Measurements from ENCODE around the gene CD209. TPM values are rescaled to one million over a fixed set of nuclear protein-coding genes. Genes with fewer than 3 reads are reported as not detected.

The CD209 gene
- total RNA-seq, 1 donor from 2014 or later = not detected

- intact Hi-C loops (cut with micrococcal nuclease) = no loop called here
Observed at GRCh38 chr19:7739211-7739755, 8.1 kb downstream of the CD209 start.

- intact Hi-C loops (cut with micrococcal nuclease) = no loop called here
Observed at GRCh38 chr19:7738023-7738422, 9.3 kb downstream of the CD209 start.

DNA sequence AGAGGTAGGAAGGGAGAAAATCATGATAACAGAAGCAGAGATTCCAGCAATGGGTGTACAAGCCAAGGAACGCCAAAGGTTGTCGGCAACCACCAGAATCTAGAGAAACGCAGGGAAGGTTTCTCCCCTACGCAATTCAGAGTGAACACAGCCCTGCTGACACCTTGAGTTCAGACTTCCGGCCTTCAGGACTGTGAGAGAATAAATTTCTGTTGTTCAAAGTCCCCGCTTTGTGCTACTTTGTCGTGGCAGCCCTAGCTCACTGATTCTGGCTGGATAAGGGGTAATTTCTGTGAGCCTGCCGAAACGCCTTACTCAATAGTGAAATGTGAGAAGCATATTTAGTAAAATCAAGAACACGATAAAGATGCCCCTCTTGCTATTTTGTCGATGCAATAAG, 10.1 kb downstream of the CD209 start:
- intact Hi-C loops (cut with micrococcal nuclease) = no loop called here

DNA sequence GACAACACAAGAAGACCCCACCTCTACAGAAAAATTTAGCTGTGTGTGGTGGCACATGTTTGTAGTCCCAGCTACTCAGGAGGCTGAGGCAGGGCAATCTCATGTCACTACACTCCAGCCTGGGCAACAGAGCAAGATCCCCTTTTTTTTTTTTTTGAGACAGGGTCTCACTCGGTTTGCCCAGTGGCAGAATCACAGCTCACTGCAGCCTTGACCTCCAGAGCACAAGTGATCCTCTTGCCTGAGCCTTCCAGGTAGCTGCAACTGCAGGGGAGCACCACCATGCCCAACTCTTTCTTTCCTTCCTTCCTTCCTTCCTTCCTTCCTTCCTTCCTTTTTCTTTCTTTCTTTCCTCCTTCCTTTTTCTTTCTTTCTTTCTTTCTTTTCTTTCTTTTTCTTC, 11.2 kb downstream of the CD209 start:
- intact Hi-C loops (cut with micrococcal nuclease) = no loop called here

GRCh38 chr19:7734220-7735203, 12.8 kb downstream of the CD209 start:
- intact Hi-C loops (cut with micrococcal nuclease) = no loop called here

- intact Hi-C loops (cut with micrococcal nuclease) = no loop called here
Observed at GRCh38 chr19:7733376-7733775, 14.0 kb downstream of the CD209 start.

DNA sequence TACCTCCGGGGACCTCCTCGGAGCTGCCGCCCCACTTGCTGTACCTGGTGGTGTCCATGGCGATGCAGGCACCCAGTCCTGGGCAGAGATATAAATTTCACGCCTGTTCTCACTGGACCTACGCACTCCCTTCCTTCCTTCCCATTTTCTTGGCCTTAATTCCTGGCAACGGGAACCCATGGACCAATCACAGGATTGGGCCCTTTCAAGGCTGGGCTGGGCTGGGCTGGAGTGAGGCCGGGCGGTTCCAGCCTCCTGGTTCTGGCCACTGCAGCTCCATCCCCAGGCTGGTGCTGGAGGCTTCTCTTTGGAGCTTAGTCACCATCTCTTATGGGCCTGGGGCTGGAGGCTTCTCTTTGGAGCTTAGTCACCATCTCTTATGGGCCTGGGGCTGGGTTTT, 15.3 kb downstream of the CD209 start, which contains the start of gene CLEC4G:
CLEC4G (minus strand) TSS at position 66 of the 400 bp plus-strand sequence; CDS start at position 58, 8 bp downstream.
- intact Hi-C loops (cut with micrococcal nuclease) = no loop called here

DNA sequence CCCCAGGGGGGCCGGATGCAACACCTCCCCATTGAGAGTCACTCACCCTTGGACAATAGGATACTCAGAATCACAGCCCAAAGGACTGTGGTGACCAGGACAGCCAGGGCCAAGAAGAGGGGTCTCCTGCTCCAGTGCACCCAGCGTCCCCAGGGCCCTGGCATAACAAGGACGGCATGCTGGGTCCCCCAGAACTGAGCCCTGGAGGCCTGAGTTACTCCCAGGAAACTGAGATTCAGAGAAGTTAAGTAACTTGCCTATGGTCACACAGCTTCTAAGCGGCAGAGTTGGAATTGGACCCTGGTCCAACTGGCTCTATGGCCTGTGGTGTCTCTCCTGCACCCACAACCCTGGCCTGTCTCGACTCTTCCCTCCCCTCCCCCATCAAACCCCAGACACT, 15.7 kb downstream of the CD209 start:
- intact Hi-C loops (cut with micrococcal nuclease) = no loop called here

DNA sequence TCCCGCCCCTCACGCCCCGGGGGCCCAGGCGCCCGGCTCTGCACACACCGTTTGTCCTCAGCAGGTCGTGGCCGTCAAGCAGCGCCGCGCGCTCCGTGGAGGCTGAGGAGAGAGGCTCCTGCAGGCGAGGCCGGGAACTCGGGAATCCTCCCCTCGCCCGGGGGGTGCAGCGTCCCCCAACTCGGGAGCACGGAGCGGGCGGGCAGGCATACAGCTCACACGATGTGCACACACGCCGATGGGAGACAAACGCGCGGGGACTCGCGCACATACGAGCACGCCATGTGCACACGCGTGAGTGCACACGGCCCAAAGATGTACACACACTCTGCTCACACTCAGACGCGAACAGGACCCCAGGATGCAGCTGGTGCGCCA, 16.1 kb downstream of the CD209 start:
- intact Hi-C loops (cut with micrococcal nuclease) = no loop called here

DNA sequence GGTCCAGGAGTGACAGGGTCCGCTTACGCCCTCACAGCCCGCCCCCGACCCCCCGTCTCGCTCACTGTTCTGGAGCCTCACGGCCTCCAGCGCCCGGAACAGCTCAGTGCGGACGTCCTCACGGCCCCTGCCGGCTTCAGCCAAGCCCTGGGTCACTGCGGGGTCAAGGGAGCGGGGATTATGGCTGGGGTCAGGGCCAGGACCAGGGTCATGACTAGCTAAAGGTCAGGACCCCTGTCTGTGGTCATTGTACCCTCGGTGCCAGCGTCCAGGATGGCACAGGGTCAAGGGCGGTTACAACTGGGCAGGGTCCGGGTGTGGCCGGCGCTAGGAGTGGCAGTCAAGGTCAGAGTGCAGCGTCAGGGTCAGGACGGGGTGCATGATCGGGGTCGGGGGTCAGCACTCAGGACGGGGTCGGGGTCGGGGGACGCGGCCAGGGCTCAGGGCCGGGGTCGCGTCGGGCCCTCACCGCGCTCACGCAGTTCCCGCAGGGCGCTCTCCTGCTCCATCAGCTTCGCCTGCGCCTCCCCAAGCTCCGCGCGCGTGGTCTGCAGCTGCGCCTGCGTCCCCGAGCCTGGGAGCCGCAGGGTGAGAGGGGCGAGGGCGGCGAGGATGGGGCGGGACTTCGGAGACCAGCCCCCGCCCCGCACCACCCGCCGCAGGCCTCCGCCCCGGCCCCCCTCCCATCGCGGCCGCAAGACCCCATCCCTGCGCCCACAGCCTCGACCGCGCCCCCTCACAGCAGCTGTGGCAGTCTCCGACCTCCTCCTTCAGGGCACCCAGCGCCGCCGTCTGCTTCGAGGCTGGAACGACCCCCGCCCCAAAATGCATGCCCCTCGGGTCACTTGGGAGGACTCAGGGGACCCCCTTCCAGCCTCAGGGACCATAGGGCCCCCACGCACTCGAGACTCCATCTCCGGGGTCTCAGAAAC, 16.8 kb downstream of the CD209 start:
- intact Hi-C loops (cut with micrococcal nuclease) = no loop called here

DNA sequence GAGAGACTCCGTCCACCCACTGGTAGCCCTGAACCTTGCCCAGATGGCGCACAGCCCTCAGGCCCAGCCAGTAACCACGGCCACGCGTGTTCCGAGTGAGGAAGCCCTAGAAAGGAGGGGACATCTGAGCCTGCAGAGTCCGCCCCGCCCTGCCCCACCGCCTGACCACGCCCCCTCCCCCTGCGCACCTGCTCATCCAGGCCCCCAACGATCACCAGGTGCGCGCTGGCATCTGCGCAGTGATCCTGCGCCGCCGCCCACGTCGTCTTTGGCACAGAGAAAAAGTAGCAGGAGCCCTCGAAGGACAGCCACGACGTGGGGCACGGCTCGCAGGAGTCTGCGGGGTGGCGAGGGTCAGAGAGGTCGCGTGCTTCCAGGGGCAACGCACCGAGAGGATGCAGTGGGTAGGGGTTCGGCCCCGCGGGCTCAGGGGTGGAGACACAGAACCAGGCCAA, 17.5 kb downstream of the CD209 start:
- intact Hi-C loops (cut with micrococcal nuclease) = no loop called here

DNA sequence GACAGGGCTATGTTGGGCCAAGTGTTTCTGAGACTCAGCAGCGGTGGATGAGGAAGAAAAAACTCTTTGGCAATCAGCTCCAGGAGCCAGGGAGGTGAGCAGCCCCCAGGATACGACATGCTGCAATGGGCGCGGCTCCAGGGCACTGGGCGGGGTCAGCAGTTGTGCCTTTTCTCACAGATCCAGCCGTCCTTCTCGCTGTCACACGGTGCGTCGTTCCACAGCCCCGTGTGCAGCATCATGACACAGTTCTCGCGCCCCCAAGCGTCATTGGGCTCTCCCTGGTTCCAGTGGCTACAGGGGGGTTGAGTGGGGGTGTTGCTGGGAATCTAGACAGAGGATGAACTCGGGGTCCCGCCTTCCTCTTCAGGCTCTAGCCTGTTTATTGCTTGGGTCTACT, 18.1 kb downstream of the CD209 start:
- intact Hi-C loops (cut with micrococcal nuclease) = no loop called here

GRCh38 chr19:7725791-7726190, 21.5 kb downstream of the CD209 start:
- intact Hi-C loops (cut with micrococcal nuclease) = no loop called here

DNA sequence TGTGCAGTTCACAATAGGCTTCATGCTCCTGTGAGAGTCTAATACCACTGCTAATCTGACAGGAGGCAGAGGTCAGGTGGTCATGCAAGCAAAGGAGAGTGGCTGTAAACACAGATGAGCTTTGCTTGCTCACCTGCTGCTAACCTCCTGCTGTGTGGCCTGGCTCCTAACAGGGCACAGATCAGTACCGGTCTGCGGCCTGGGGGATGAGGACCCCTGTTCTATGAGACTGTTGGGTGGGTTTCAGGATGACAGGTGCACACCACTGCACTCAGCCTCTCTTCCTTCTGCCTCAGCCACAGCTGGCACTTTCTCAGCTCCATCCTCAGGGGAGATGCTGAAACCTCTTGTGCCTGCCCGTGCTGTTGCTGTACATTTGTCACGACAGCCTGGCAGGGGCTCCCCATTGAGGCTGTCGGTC, 25.1 kb downstream of the CD209 start:
- intact Hi-C loops (cut with micrococcal nuclease) = no loop called here

- intact Hi-C loops (cut with micrococcal nuclease) = no loop called here
Observed at GRCh38 chr19:7720351-7720750, 27.0 kb downstream of the CD209 start.

- intact Hi-C loops (cut with micrococcal nuclease) = no loop called here
Observed at GRCh38 chr19:7718668-7719067, 28.7 kb downstream of the CD209 start.

GRCh38 chr19:7716762-7717161, 30.6 kb downstream of the CD209 start:
- intact Hi-C loops (cut with micrococcal nuclease) = no loop called here

DNA sequence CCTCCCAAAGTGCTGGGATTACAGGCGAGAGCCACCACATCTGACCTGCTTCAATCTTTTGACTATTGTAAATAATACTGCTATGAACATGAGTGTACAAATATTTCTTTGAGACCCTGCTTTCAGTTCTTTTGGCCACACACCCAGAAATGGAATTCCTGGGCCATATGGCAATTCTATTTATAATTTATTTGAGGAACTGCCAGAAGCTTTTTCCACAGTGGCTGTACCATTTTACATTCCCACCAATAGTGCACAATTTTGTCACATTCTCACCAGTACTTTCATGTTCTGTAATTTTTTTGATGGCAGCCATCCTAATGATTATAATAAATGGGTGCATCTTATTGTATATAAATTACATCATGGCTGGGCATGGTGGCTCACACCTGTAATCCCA, 31.7 kb downstream of the CD209 start:
- intact Hi-C loops (cut with micrococcal nuclease) = no loop called here

- intact Hi-C loops (cut with micrococcal nuclease) = no loop called here
Observed at GRCh38 chr19:7710616-7711015, 36.7 kb downstream of the CD209 start.

- intact Hi-C loops (cut with micrococcal nuclease) = no loop called here
Observed at GRCh38 chr19:7709932-7710460, 37.3 kb downstream of the CD209 start.

DNA sequence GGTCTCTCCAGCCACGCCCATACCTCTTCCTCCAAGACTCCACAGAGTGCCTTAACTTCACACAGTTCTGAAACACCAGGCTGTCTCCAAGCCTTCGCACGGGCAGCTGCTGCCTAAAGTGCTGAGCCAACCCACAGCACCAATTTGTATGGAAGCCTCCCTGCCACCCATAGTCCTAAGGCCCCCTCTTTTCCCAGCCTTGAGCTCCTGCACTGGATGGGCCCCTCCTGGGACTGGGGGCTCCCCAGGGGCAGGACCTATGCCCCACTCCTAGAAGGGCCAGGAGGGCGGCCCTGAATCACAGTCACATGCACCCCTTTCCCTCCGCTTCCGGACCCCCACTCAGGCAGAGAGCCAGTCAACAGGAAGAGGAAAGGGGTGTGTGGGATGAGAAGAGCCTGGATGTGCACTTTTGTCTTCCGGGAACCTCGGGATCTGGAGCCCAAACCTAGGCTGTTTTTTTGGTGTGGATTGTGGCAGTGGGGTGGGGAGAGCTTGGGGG, 40.3 kb downstream of the CD209 start:
- intact Hi-C loops (cut with micrococcal nuclease) = no loop called here

Data from T-helper 2 cell treated with Interferon-gamma antibody and Interleukin-4, amounts not matched to agents 100 ng/mL and 5 ng/mL, for 36 hours (primary cell).